Measurements from ENCODE around the gene SIN3B.
"Not testable (repeated sequence)": the region's sequence is repeated elsewhere in the genome, so short reads cannot be mapped to it uniquely, and the experiment has no call there.

DNA sequence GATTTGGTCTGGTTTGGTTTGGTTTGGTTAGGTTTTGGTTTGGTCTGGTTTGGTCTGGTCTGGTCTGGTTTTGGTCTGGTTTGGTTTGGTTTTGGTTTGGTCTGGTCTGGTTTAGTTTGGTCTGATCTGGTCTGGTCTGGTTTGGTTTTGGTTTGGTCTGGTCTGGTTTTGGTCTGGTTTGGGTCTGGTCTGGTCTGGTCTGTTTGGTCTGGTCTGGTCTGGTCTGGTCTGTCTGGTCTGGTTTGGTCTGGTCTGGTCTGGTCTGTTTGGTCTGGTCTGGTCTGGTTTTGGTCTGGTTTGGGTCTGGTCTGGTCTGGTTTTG, 45.7 kb downstream of the SIN3B start:
- not testable (repeated sequence) for TF ChIP-seq ZFP69B (tag by site-specific recombination; IDR thresholded peaks at IDR 0.05); TRIM28 (IDR thresholded peaks at IDR 0.05; ENCODE audit: borderline replicate concordance, low read length); ZNF48 (tag by site-specific recombination; IDR thresholded peaks at IDR 0.05)
- TF ChIP-seq, protein P1, sequence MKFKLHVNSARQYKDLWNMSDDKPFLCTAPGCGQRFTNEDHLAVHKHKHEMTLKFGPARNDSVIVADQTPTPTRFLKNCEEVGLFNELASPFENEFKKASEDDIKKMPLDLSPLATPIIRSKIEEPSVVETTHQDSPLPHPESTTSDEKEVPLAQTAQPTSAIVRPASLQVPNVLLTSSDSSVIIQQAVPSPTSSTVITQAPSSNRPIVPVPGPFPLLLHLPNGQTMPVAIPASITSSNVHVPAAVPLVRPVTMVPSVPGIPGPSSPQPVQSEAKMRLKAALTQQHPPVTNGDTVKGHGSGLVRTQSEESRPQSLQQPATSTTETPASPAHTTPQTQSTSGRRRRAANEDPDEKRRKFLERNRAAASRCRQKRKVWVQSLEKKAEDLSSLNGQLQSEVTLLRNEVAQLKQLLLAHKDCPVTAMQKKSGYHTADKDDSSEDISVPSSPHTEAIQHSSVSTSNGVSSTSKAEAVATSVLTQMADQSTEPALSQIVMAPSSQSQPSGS (tag by site-specific recombination; IDR thresholded peaks at IDR 0.05; ENCODE audit: low read depth) = not testable (repeated sequence)
